GM18498 (cell line): ENCODE results near the gene SPINT4.
"Not testable (repeated sequence)": the region's sequence is repeated elsewhere in the genome, so short reads cannot be mapped to it uniquely, and the experiment has no call there.

Experiments
- ATAC-seq: cut with Tn5 transposase; IDR thresholded peaks from one replicate; pipeline ENCODE4 v1.9.1; 2021; ENCODE audit warnings: mild to moderate bottlenecking, moderate library complexity; ENCODE audit not compliant: unreplicated experiment

The SPINT4 gene

GRCh38 chr20:45764618-45765282 lies 42.6 kb downstream of the SPINT4 start:
- not testable (repeated sequence) for ATAC-seq

GRCh38 chr20:45765307-45765875 lies 43.2 kb downstream of the SPINT4 start:
- no peak for ATAC-seq

GRCh38 chr20:45765980-45766379 lies 43.8 kb downstream of the SPINT4 start:
- no peak for ATAC-seq

GRCh38 chr20:45768479-45768878 lies 46.3 kb downstream of the SPINT4 start:
- ATAC-seq: no peak

- no peak for ATAC-seq
Observed at GRCh38 chr20:45771182-45771759, 49.1 kb downstream of the SPINT4 start.

DNA sequence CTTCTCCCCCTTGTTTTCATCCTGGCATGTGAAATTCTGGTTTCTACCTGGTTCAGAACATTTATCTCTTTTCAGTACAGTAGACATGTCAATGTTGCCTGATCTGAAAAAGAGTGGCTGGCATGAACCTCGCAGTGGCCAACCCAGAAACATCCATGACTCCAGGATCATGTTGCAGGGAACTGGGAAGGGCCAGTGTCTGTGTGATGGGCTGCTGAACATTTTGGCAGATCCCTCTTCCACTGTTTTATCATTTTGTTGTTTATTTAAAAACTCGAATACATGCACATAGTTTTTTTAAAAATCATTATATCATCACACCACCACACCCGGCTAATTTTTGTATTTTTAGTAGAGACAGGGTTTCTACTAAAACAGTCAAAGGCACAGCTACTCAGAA lies 50.5 kb downstream of the SPINT4 start:
- ATAC-seq: no peak

GRCh38 chr20:45774945-45775344 lies 52.8 kb downstream of the SPINT4 start:
- no peak for ATAC-seq

GRCh38 chr20:45775411-45775810 lies 53.3 kb downstream of the SPINT4 start:
- no peak for ATAC-seq
